ENCODE results near the gene SLX4.

GRCh38 chr16:3643095-3643730 lies 31.8 kb upstream of the SLX4 start:
- TF ChIP-seq FOXJ3 (CRISPR knock-in tag; IDR thresholded peaks at IDR 0.05) (no peak), ZNF830 (CRISPR knock-in tag; IDR thresholded peaks at IDR 0.05) (no peak), CREBBP (IDR thresholded peaks at IDR 0.05; ENCODE audit: low read depth, low read length) (no peak), RFX1 (IDR thresholded peaks at IDR 0.05) (no peak), TAL1 (IDR thresholded peaks at IDR 0.05) (no peak), SIN3B (IDR thresholded peaks at IDR 0.05; ENCODE audit: low read depth) (no peak), EZH2 (IDR thresholded peaks at IDR 0.05; ENCODE audit: borderline replicate concordance, low read depth, low read length) (no peak)
- TF ChIP-seq, protein P1, sequence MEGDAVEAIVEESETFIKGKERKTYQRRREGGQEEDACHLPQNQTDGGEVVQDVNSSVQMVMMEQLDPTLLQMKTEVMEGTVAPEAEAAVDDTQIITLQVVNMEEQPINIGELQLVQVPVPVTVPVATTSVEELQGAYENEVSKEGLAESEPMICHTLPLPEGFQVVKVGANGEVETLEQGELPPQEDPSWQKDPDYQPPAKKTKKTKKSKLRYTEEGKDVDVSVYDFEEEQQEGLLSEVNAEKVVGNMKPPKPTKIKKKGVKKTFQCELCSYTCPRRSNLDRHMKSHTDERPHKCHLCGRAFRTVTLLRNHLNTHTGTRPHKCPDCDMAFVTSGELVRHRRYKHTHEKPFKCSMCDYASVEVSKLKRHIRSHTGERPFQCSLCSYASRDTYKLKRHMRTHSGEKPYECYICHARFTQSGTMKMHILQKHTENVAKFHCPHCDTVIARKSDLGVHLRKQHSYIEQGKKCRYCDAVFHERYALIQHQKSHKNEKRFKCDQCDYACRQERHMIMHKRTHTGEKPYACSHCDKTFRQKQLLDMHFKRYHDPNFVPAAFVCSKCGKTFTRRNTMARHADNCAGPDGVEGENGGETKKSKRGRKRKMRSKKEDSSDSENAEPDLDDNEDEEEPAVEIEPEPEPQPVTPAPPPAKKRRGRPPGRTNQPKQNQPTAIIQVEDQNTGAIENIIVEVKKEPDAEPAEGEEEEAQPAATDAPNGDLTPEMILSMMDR (IDR thresholded peaks at IDR 0.05 in 2 of 3, conservative IDR thresholded peaks at IDR 0.05 in 1 of 3; ENCODE audit: insufficient read depth in 2 of 3, low read depth in 1 of 3, low read length in 3 of 3): no peak
- TF ChIP-seq, protein P2, sequence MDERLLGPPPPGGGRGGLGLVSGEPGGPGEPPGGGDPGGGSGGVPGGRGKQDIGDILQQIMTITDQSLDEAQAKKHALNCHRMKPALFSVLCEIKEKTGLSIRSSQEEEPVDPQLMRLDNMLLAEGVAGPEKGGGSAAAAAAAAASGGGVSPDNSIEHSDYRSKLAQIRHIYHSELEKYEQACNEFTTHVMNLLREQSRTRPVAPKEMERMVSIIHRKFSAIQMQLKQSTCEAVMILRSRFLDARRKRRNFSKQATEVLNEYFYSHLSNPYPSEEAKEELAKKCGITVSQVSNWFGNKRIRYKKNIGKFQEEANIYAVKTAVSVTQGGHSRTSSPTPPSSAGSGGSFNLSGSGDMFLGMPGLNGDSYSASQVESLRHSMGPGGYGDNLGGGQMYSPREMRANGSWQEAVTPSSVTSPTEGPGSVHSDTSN (CRISPR knock-in tag; IDR thresholded peaks at IDR 0.05; ENCODE audit: low read depth): no peak
- TF ChIP-seq, protein P2 (tag; conservative IDR thresholded peaks at IDR 0.05; ENCODE audit: low read depth): no peak
- TF ChIP-seq, protein P3, sequence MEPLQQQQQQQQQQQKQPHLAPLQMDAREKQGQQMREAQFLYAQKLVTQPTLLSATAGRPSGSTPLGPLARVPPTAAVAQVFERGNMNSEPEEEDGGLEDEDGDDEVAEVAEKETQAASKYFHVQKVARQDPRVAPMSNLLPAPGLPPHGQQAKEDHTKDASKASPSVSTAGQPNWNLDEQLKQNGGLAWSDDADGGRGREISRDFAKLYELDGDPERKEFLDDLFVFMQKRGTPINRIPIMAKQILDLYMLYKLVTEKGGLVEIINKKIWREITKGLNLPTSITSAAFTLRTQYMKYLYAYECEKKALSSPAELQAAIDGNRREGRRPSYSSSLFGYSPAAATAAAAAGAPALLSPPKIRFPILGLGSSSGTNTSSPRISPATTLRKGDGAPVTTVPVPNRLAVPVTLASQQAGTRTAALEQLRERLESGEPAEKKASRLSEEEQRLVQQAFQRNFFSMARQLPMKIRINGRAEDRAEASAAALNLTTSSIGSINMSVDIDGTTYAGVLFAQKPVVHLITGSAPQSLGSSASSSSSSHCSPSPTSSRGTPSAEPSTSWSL (CRISPR knock-in tag; IDR thresholded peaks at IDR 0.05; ENCODE audit: borderline replicate concordance): no peak
